ENCODE measurements around the gene CPED1.
"Not testable (repeated sequence)": the region's sequence is repeated elsewhere in the genome, so short reads cannot be mapped to it uniquely, and the experiment has no call there.

CPED1 gene

GRCh38 chr7:121267612-121268011, 279.1 kb downstream of the CPED1 start:
- DNase-seq = no peak

- no peak for DNase-seq
Observed at GRCh38 chr7:121269798-121270197, 281.3 kb downstream of the CPED1 start.

GRCh38 chr7:121271098-121271497, 282.6 kb downstream of the CPED1 start:
- DNase-seq = no peak

GRCh38 chr7:121271916-121272315, 283.4 kb downstream of the CPED1 start:
- DNase-seq = no peak

GRCh38 chr7:121272676-121273075, 284.2 kb downstream of the CPED1 start:
- DNase-seq = no peak

GRCh38 chr7:121273467-121274167, 285.1 kb downstream of the CPED1 start:
- peak; percentile 2 for DNase-seq

- no peak for DNase-seq
Observed at GRCh38 chr7:121274467-121274866, 286.0 kb downstream of the CPED1 start.

GRCh38 chr7:121275204-121275603, 286.7 kb downstream of the CPED1 start:
- no peak for DNase-seq

GRCh38 chr7:121276313-121276712, 287.8 kb downstream of the CPED1 start:
- DNase-seq = no peak

GRCh38 chr7:121278120-121279021, 289.9 kb downstream of the CPED1 start:
- DNase-seq = peak; percentile 85

- no peak for DNase-seq
Observed at GRCh38 chr7:121279060-121279620, 290.6 kb downstream of the CPED1 start.

GRCh38 chr7:121279822-121280221, 291.3 kb downstream of the CPED1 start:
- DNase-seq = no peak

- no peak for DNase-seq
Observed at GRCh38 chr7:121280656-121281055, 292.1 kb downstream of the CPED1 start.

GRCh38 chr7:121282129-121282528, 293.6 kb downstream of the CPED1 start:
- DNase-seq = no peak

- peak; percentile 6 for DNase-seq
Observed at GRCh38 chr7:121285066-121285667, 296.7 kb downstream of the CPED1 start.

GRCh38 chr7:121286186-121286585, 297.7 kb downstream of the CPED1 start:
- no peak for DNase-seq

GRCh38 chr7:121286742-121287734, 298.5 kb downstream of the CPED1 start:
- DNase-seq = peak; percentile 10

GRCh38 chr7:121288894-121289293, 300.4 kb downstream of the CPED1 start:
- DNase-seq = no peak

GRCh38 chr7:121289930-121290329, 301.4 kb downstream of the CPED1 start:
- not testable (repeated sequence) for DNase-seq

GRCh38 chr7:121294448-121294992, 306.0 kb downstream of the CPED1 start:
- no peak for DNase-seq

GRCh38 chr7:121297843-121298242, 309.3 kb downstream of the CPED1 start:
- no peak for DNase-seq

- DNase-seq = no peak
Observed at GRCh38 chr7:121298831-121299239, 310.3 kb downstream of the CPED1 start.
